Measurements from ENCODE around the gene GPR132. TPM values are rescaled to one million over a fixed set of nuclear protein-coding genes. Genes with fewer than 3 reads are reported as not detected.

The GPR132 gene
- total RNA-seq, 1 experiment from 2014 or later = 0.08 TPM

GRCh38 chr14:105108516-105108864 lies 43.3 kb upstream of the GPR132 start:
- no peak for ATAC-seq

GRCh38 chr14:105107781-105108515 lies 42.7 kb upstream of the GPR132 start:
- intact Hi-C loops (cut with micrococcal nuclease; ENCODE audit: unreplicated experiment) = no loop called here
- TF ChIP-seq SIN3A (IDR thresholded peaks at IDR 0.05; ENCODE audit: borderline replicate concordance, insufficient read depth, low read depth, low read length) (no peak), REST (IDR thresholded peaks at IDR 0.05; ENCODE audit: insufficient read depth in 1 of 2, low read depth in 2 of 2, low read length in 1 of 2) (no peak), TCF7L2 (IDR thresholded peaks at IDR 0.05; ENCODE audit: low read depth, low read length) (no peak), CTCF (IDR thresholded peaks at IDR 0.05) (no peak), POLR2AphosphoS5 (IDR thresholded peaks at IDR 0.05; ENCODE audit: low read depth, low read length) (no peak)
- H3K9me3 ChIP-seq (ENCODE audit: control insufficient read depth, insufficient read depth, low read depth, low read length) = no peaks in the 10 kb centered on the region
- no peak overlapping the region for H3K27ac ChIP-seq (ENCODE audit: low read length)
- ChIA-PET CTCF (interaction anchor here (0.6 to 0.8 kb wide), 2 partner anchors 36 to 45 kb away, joined by 3 to 8 read pairs; no protein-coding TSS in a partner anchor), POLR2A (no interaction called here)
- ATAC-seq (no peak), DNase-seq (ENCODE audit: low read depth, low spot score) (no peak)
- in situ Hi-C loops (cut with HindIII; ENCODE audit: low pct_unique_long_range_greater_than_20kb, low sequenced_read_pairs) = no loop called here
- no peaks in the 10 kb centered on the region for H3K27me3 ChIP-seq (ENCODE audit: control insufficient read depth, insufficient read depth, low read length)
- BruUV-seq (replicated peaks) = no TSS peak
- H3K36me3 ChIP-seq (ENCODE audit: control insufficient read depth, insufficient read depth, low read length) = no peaks in the 10 kb centered on the region
- no peaks in the 10 kb centered on the region for H3K4me1 ChIP-seq (ENCODE audit: control insufficient read depth, insufficient read depth, low read length)
- H3K4me3 ChIP-seq (ENCODE audit: low read depth in 2 of 2, low read length in 2 of 2) = no peak overlapping the region

More at GRCh38 chr14:105108516-105108864, 43.3 kb upstream of the GPR132 start:
- BruUV-seq (replicated peaks) = no TSS peak
- Histone ChIP-seq H3K4me1 (ENCODE audit: control insufficient read depth, insufficient read depth, low read length) (no peaks in the 10 kb centered on the region), H3K9me3 (ENCODE audit: control insufficient read depth, insufficient read depth, low read depth, low read length) (no peaks in the 10 kb centered on the region), H3K4me3 (ENCODE audit: low read depth in 2 of 2, low read length in 2 of 2) (no peak overlapping the region), H3K27me3 (ENCODE audit: control insufficient read depth, insufficient read depth, low read length) (no peaks in the 10 kb centered on the region), H3K27ac (ENCODE audit: low read length) (no peak overlapping the region), H3K36me3 (ENCODE audit: control insufficient read depth, insufficient read depth, low read length) (no peaks in the 10 kb centered on the region)
- POLR2A ChIA-PET = no interaction called here
- TF ChIP-seq SIN3A (IDR thresholded peaks at IDR 0.05; ENCODE audit: borderline replicate concordance, insufficient read depth, low read depth, low read length) = no peak
- TF ChIP-seq CTCF (IDR thresholded peaks at IDR 0.05) = no peak
- no peak for TF ChIP-seq REST (IDR thresholded peaks at IDR 0.05; ENCODE audit: insufficient read depth in 1 of 2, low read depth in 2 of 2, low read length in 1 of 2)
- TF ChIP-seq POLR2AphosphoS5 (IDR thresholded peaks at IDR 0.05; ENCODE audit: low read depth, low read length) = no peak
- TF ChIP-seq TCF7L2 (IDR thresholded peaks at IDR 0.05; ENCODE audit: low read depth, low read length) = no peak
- in situ Hi-C loops (cut with HindIII; ENCODE audit: low pct_unique_long_range_greater_than_20kb, low sequenced_read_pairs) = no loop called here
- CTCF ChIA-PET = interaction anchor here (0.8 kb wide), 1 partner anchor 45 kb away, joined by 8 read pairs; no protein-coding TSS in a partner anchor
- DNase-seq (ENCODE audit: low read depth, low spot score) = no peak
- intact Hi-C loops (cut with micrococcal nuclease; ENCODE audit: unreplicated experiment) = no loop called here
